OCI-LY7 (cell line): ENCODE results near the gene MED27.

Experiments used
- EZH2phosphoT487 ChIP-seq: fragments of 200-600 bp; sonication (generic); IDR thresholded peaks from 2 replicates; pipeline ENCODE4 v1.6.1; 2018; ENCODE audit warnings: low read depth, borderline replicate concordance, mild to moderate bottlenecking, mixed run types, antibody characterized with exemption, low read length, moderate library complexity, mixed read lengths
- TF ChIP-seq, protein P1 (sequence below): fragments of 200-600 bp; sonication (generic); conservative IDR thresholded peaks from 2 replicates; pipeline ENCODE4 v1.5.1; 2014; ENCODE audit warnings: mild to moderate bottlenecking, antibody characterized with exemption, low read length, moderate library complexity, mixed read lengths

DNA sequence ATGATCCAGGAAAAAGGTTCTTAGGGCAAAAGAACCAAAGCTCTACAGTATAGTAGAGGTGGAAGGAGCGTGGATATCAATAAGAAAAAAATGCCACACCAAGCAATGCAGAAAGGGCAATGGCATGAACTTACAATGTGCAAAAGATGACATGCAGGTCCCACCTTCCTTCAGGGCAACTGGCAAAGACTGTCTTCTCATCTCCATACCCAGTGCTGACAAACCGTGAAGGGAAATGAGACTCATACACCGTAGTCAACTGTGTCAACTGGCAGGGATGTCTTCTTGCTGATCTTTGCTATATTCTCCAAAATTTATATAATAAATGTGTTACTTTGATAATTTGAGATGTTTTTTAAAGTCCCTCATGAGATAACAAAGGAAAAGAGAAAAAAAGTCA, 36.0 kb downstream of the MED27 start:
- TF ChIP-seq, protein P1, sequence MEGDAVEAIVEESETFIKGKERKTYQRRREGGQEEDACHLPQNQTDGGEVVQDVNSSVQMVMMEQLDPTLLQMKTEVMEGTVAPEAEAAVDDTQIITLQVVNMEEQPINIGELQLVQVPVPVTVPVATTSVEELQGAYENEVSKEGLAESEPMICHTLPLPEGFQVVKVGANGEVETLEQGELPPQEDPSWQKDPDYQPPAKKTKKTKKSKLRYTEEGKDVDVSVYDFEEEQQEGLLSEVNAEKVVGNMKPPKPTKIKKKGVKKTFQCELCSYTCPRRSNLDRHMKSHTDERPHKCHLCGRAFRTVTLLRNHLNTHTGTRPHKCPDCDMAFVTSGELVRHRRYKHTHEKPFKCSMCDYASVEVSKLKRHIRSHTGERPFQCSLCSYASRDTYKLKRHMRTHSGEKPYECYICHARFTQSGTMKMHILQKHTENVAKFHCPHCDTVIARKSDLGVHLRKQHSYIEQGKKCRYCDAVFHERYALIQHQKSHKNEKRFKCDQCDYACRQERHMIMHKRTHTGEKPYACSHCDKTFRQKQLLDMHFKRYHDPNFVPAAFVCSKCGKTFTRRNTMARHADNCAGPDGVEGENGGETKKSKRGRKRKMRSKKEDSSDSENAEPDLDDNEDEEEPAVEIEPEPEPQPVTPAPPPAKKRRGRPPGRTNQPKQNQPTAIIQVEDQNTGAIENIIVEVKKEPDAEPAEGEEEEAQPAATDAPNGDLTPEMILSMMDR, result no peak
- TF ChIP-seq EZH2phosphoT487, result no peak
